Measurements from ENCODE around the gene CDH2.

CDH2 gene

GRCh38 chr18:28126768-28127167 lies 50.2 kb downstream of the CDH2 start:
- no peak for DNase-seq

DNA sequence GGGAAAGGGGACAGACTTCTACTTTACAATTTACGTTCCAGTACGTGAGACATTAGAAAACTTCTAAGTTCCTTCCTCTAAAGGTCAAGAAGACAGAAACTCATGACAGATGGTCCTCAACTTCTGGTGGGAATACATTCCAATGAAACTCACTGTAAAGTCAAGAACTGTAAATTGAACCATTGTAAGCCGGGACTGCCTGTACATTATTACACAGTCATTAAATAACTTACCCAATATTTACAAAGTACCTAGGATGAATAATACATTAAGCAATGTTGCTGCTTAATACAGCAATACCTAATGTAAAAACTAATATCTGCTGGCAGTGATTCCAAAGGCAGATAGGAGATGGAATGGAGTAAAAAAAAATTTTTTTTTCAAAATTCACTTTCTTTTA lies 51.9 kb downstream of the CDH2 start:
- DNase-seq: no peak

DNA sequence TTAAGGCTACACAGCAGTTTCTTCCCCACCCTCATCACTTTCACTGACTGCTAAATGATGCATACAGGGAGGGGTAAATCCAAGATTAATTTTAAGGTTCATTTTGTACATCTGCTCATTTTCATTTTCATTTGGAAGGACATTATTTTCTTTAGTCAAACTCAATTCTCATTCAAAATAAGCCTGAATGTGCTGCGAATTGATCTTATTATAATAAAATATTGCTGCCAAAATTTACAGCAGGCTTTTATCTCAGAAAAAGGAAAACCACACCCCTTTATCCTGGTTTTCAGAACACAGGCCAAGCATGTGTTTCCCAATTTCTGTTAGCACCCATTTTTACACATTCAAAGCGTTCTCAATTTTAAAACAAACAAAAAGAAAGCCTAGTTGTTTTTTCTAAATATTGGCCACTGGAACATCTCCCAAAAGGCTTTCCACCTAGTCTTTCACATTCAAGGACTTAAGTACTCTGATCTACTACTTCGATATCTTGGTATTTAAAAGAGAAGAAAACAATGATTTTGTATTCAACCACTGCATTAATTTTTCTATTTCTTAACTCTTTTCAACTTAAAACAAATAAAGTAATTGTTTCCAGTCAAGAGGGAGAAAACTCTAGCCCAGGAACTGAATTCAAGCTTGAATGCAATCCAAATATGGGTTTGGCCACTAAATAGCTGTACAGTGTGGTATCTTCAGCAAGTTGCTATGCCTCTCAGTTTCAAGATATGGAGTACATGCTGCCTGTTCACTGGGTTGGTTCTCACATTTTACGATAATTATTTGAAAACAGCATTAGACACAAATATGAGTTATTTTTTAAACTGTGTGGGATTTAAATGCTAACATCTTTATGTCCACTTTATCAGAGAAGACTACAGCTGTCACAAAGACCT lies 52.5 kb downstream of the CDH2 start:
- no peak for DNase-seq

- no peak for DNase-seq
These were observed 53.4 kb downstream of the CDH2 start for GRCh38 chr18:28123401-28124030.

DNA sequence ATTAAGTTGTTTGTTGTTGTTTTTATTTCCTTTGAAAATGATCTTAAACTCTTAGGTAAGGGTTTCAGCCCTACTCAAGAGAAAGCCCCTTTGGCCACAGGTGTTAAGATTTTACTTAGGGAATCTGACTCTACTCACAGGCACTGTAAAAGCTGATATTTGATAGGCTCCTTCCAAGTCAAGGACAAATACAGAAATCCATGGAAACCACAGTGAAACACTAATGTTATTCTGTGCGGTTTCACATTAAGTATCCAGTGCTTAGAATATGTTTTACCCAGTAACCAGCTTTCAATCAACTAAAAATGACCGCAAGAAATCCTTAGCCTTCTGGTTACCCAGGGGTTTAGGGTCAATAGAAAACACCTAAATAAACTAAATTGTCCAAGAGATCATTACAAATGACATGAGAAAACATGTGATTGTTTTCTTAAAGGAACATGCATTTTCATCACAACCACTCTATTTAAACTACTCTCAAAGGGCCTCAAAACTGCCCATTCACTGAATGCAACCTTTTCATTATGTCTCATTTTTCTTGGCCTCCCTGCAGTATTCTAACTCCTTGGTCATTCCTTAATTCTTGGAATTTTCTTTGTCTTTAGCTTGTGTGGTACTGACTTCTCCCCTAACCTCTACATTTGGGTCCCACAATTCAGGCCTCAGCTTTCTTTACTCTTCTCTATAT lies 56.0 kb downstream of the CDH2 start:
- DNase-seq: no peak

- no peak for DNase-seq
These were observed 60.5 kb downstream of the CDH2 start for GRCh38 chr18:28116461-28116860.

DNA sequence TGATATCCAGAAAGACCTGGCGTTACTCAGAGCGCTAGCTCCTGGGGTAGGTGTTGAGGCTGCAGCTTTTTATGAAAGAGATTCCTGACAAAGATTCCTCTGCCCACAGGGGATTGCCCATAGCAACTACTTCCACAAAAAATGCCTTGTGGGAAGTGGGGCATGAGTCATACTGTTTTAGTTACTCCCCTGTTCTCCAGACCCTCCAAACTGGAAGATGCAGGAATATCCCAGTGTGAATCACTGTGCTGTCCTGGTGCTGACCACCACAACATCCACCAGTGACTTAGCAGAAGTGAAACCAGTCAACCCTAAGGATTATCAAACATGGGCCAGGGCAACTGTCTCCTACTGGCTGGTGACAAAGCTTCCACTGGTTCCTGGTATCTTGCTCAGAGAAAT lies 61.8 kb downstream of the CDH2 start:
- no peak for DNase-seq

GRCh38 chr18:28114472-28114871 lies 62.5 kb downstream of the CDH2 start:
- DNase-seq: no peak

- no peak for DNase-seq
These were observed 63.5 kb downstream of the CDH2 start for GRCh38 chr18:28113271-28114029.

DNA sequence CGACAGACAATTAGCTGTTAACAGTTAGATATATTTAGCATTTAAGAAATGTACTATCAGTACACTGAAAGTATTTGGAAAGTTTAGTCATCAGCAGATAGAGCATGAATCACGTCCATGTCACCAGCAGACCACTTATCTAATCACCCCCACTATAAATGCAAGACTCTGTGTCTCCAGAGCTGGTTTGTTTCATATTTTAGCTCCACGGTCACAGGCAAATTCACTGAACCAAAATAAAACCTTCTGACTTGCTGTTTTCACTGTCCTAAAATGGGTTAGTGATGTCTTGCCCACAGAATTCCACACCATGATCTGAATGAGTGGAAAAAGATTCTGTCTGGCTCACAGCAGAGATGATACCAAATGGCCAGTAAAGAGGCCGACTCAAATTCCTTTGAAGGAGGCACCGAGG lies 64.9 kb downstream of the CDH2 start:
- DNase-seq: no peak

GRCh38 chr18:28110924-28111323 lies 66.0 kb downstream of the CDH2 start:
- no peak for DNase-seq

DNA sequence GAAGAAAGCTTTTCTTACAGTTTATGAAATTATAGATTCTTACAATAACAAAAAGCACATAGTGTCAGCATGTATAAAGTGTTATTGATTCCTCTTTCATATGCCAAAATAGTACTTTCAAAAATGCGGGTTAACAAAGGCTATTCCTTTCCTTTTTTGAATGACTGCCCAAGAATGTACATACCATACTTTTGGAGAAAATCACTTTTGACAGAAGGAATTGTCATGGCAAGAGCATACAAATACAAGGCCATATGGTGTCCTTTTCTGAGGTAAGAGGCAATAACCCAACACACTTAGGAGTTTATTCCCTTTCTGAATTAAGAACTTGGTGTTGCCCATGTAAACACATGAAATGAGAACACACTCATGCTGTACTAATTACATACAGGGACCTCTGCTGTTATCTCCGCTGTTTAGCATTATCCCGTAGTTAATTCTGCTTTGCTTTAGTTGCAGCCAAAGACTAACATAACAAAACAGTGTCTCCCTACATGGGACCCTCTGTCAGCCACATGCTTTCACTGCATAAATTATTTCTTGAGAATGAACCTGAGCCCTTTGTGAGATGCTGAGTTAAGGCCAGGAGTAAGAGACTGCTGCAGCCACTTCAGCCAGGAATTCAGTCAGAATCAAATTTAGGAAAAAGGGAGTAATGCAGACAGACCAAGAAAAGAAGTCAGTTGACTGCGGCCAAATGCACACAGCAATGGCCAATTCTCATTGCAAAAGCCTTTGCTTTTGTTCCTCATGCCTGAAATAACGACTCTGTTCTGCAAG lies 67.0 kb downstream of the CDH2 start:
- no peak for DNase-seq

GRCh38 chr18:28108814-28109213 lies 68.1 kb downstream of the CDH2 start:
- DNase-seq: no peak

DNA sequence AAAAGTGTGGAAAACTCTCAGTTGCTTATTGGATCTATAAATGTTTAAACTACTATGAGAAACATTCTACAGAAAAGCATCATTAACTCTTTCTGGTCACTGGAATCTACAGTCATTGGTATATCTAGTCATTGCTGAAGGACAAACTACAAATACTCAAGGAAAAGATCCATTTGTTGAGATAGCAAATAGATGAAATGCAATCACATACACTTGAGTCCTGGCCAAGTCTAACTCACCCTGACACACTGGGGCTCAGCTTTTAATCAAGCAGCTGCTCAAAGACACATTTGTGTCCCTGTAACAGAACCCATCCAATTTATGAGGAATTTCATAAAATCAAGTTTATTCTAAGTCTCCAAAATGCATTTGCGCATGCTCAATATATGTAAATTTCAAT lies 68.7 kb downstream of the CDH2 start:
- no peak for DNase-seq

- DNase-seq: no peak
These were observed 77.7 kb downstream of the CDH2 start for GRCh38 chr18:28099237-28099636.

DNA sequence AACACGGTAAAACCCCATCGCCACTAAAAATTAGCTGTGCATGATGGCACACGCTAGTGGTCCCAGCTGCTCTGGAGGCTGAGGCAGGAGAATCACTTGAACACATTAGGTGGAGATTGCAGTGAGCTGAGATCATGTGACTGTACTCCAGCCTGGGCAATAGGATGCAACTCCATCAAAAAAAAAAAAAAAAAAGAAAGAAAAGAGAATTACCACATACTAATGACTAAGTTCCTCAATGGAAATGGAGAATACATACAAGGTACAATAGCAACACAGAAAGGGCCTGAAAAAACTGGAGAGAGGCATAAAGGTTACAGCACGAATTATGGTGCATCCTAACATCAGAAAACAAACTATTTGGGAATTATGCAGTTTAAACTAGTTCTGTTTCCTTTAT lies 81.3 kb downstream of the CDH2 start:
- no peak for DNase-seq

DNA sequence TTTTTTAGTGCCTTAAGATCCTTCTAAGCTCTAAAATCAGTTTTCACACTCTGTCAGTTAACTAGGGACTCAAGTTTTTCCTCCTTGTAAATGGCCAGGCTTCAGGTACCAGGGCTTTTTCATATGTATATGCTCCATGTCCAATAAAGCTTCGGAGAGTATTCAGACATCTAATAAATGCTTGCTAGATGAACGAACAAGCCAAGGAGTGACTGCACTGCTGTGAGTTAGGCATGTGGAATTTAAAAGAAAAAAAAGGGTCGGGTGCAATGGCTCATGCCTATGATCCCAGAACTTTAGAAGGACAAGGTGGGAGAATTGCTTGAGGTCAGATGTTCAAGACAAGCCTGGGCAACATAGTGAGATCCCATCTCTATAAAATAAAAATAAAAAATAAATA lies 81.9 kb downstream of the CDH2 start:
- DNase-seq: no peak

DNA sequence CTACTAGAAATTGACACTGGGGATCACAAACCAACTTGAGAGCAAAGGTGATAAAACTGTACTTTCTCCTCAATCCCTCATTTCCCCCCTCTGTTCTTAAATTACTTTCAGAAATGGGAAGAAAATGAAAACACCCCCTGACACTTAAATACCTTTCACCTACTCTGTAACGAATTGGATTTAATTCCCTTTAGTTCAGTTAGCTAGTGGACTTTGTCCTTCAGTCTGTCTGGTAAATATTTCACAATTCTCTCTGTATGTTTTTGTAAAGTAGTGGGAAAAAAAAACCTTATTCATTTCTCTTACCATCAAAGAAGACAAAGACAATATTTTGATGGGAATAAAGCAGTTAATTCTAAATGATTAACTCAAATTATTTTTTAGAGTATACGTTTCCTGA lies 85.7 kb downstream of the CDH2 start:
- no peak for DNase-seq

DNA sequence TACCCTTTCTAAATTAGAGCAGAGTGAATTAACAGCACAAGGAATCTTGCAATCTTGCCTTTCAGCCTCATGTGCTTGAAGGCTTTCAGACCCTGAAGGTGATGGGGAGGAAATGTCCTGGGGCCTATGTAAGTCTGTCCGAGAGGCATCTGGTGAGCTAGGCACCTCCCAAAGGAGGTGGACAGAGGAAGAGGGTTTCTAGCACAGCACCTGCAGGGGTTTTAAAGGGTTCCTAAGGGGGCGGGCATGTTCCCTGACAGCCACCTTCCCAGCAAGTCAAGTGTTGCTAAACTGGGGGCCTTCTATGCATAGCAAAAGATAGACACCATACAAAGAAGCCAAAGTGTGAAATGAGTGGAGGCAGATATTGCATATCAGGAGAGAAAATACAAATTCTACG lies 88.5 kb downstream of the CDH2 start:
- no peak for DNase-seq

DNA sequence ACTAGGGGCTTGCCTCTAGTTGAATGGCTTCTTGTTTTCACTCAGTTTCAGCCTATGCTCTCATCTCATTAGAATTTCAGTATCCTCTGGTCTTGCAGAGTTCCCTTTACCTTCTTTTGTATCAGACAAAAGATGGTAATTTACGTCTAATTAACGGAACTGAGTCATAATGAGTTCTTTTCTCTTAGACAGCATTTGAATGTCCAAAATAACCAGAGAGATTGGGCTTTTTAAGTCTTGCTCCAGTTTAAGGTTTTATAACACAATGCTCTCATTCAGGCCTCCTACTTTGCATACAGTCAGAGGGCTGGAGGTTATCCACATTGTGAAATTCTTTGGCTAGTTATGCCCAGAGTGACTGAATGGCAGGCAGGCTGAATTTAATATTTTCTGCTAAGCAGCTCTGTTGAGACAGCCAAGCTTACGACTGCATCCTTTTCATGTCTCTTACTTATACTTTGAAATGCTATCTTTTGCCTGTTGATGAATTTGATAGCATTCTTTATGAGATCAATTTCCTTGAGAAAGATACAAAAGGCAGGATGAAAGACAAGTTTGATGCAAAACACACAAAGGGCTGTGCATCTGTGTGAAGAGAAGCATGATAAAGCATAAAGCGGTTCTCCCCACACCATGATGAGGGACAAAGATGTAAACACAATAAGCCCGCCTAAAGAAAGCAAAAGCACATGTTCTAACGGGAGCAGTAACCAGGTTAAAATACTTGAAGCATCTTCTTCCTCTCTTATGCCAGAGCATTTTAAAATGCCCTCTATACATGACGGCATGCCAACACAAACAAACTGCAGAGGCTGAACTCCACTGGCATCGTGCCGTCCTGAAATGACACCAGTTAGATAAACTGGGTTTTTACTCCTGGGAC lies 90.0 kb downstream of the CDH2 start:
- DNase-seq: no peak

DNA sequence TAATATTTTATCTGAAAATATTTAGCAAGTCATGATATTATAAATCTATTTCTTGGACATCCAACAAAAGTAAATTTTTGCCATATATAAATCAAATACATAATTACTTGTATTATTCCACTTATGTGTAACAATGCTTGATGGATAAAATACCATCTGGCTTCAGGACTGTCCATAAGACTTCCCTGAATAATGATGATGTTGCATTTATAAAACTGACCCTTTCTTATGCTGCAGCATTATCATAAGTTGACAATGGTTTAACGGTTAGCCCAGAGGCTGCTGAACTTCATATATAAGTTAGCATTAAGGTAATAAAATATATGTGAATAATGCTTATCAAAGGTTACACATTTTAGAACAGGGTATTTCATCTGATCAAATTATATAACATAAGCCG lies 95.4 kb downstream of the CDH2 start:
- DNase-seq: no peak

Data from hematopoietic multipotent progenitor cell treated with erythropoietin and hydrocortisone succinate and interleukin-3 and kit ligand, for 6 days (in vitro differentiated cells).